CD4-positive, CD25-positive, alpha-beta regulatory T cell (primary cell): ENCODE measurements around the gene OR52N5. TPM values are rescaled to one million over a fixed set of nuclear protein-coding genes. Genes with fewer than 3 reads are reported as not detected.

Experiments used
- ATAC-seq, 2 donors: fragments of 150-1000 bp; cut with Tn5 transposase; one replicate each; pipeline ENCODE4 v1.10.0; 2021; ENCODE audit warnings: low read depth in 2 of 2, moderate number of reproducible peaks in 2 of 2, moderate library complexity in 1 of 2
- DNase-seq, 3 donors: peaks; one replicate each; pipeline versions ENCODE4 v3.0.0 to v3.0.0-alpha.2; 2012 to 2022; ENCODE audit warnings: mixed read lengths in 1 of 3
- H3K27ac ChIP-seq: one replicate; pipeline ENCODE4 v1.7.0; 2013; ENCODE audit warnings: mild to moderate bottlenecking, low read length; ENCODE audit not compliant: insufficient read depth, poor library complexity, severe bottlenecking
- H3K27me3 ChIP-seq: one replicate; pipeline ENCODE4 v1.7.0; 2013; ENCODE audit warnings: low read length; ENCODE audit not compliant: control insufficient read depth, insufficient read depth
- H3K36me3 ChIP-seq: one replicate; pipeline ENCODE4 v1.7.0; 2013; ENCODE audit warnings: mild to moderate bottlenecking, low read length, moderate library complexity; ENCODE audit not compliant: control insufficient read depth, insufficient read depth
- H3K4me1 ChIP-seq: 2 replicates; pipeline ENCODE4 v1.7.0; 2013; ENCODE audit warnings: mild to moderate bottlenecking, low read length; ENCODE audit not compliant: insufficient read depth, control insufficient read depth, poor library complexity, severe bottlenecking
- H3K4me3 ChIP-seq: one replicate; pipeline ENCODE4 v1.7.0; 2013; ENCODE audit warnings: low read depth, mild to moderate bottlenecking, low read length, moderate library complexity
- H3K9me3 ChIP-seq, 2 experiments: 1 replicate in 1 of 2; 2 replicates in 1 of 2; pipeline ENCODE4 v1.7.0; 2013; ENCODE audit warnings: low read length in 2 of 2, mild to moderate bottlenecking in 1 of 2, moderate library complexity in 1 of 2; ENCODE audit not compliant: control insufficient read depth in 2 of 2
- H3K27ac Mint-ChIP-seq, 3 donors: one replicate each; pipeline ENCODE4 v1.8.0; 2020 to 2022; ENCODE audit warnings: mild to moderate bottlenecking in 3 of 3, mixed read lengths in 3 of 3, moderate library complexity in 2 of 3
- H3K27me3 Mint-ChIP-seq: one replicate; pipeline ENCODE4 v1.8.0; 2022; ENCODE audit warnings: mild to moderate bottlenecking, mixed read lengths
- H3K36me3 Mint-ChIP-seq: one replicate; pipeline ENCODE4 v1.8.0; 2020; ENCODE audit warnings: mixed read lengths
- H3K4me1 Mint-ChIP-seq, 4 donors: one replicate each; pipeline ENCODE4 v1.8.0; 2020 to 2022; ENCODE audit warnings: mixed read lengths in 4 of 4, mild to moderate bottlenecking in 1 of 4
- H3K4me3 Mint-ChIP-seq, 4 donors: one replicate each; pipeline ENCODE4 v1.8.0; 2020 to 2022; ENCODE audit warnings: mild to moderate bottlenecking in 4 of 4, mixed read lengths in 4 of 4, moderate library complexity in 3 of 4
- H3K9me3 Mint-ChIP-seq, 7 donors: one replicate each; pipeline ENCODE4 v1.8.0; 2020 to 2022; ENCODE audit warnings: mixed read lengths in 7 of 7, mild to moderate bottlenecking in 3 of 7, moderate library complexity in 2 of 7
- polyA plus RNA-seq, 4 donors: library from polyadenylated mRNA; unstranded; fragments of 300-500 nt; fragmentation: Illumina TruSeq; gene quantifications; one replicate each; pipeline ENCODE4 v1.2.3, GENCODE V29; 2021
- total RNA-seq: library from RNA; stranded (reverse); gene quantifications from one replicate; pipeline ENCODE4 v1.2.3, GENCODE V29; 2022

OR52N5 gene
- total and polyA plus RNA-seq, 5 donors from 2014 or later, result not detected

DNA sequence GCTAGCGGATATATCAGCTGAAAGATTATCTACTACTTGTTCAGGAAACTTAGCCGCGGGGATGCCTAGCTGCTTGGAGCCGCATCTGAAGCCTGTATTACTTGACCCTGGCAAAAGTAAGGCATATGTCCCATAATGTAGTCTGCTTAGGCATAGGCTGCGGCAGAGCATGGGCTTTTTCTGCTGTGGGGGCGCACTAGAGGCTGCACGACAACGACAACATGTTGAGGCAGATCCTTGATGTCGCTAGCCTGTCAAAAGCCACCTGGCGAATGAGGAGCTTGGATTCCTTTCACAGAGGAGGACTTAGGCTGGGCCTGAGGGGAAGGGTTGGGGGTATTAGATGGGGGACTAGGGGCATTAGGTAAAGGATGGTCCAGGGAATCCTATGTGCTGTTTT, 24.4 kb upstream of the OR52N5 start:
- no peak overlapping the region for H3K4me3 Mint-ChIP-seq
- H3K27ac Mint-ChIP-seq, result no peak overlapping the region
- H3K36me3 ChIP-seq, result no peaks in the 10 kb centered on the region
- H3K27me3 ChIP-seq, result peaks cover 8% of the 10 kb centered on the region
- H3K9me3 Mint-ChIP-seq, result peaks cover 0 to 12% (median 2%) of the 10 kb centered on the region in 7 donors
- H3K27me3 Mint-ChIP-seq, result peaks cover 29% of the 10 kb centered on the region
- DNase-seq (no peak), ATAC-seq (no peak)
- H3K4me1 Mint-ChIP-seq, result peaks cover 0 to 15% (median 9%) of the 10 kb centered on the region in 4 donors
- no peak overlapping the region for H3K27ac ChIP-seq
- H3K4me3 ChIP-seq, result no peak overlapping the region
- no peaks in the 10 kb centered on the region for H3K36me3 Mint-ChIP-seq
- peaks cover 9% of the 10 kb centered on the region for H3K4me1 ChIP-seq
- H3K9me3 ChIP-seq, result no peaks in the 10 kb centered on the region

DNA sequence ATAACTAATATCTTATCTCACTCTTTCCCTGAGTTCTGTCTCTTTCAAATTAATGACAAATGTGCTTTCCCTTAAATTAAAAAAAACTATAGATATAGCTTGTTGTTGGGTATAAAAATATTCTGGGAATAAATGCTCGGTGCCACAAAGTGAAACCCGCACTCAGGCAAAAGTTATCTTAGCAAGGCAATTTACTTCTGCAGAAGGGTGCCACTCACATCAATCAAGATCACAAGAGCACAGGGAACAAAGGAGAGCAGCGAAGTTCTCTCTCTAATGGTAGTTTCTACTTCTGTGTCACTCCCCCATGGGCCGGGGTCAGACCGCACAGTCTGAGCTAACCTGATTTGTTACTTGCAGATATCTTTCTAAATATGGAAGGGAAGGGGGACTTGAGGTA, 20.8 kb upstream of the OR52N5 start:
- peaks cover 7% of the 10 kb centered on the region for H3K27me3 ChIP-seq
- ATAC-seq, result no peak
- peaks cover 17% of the 10 kb centered on the region for H3K27me3 Mint-ChIP-seq
- H3K36me3 Mint-ChIP-seq, result no peaks in the 10 kb centered on the region
- peaks cover 0 to 9% (median 4%) of the 10 kb centered on the region in 4 donors for H3K4me1 Mint-ChIP-seq
- H3K27ac Mint-ChIP-seq, result no peak overlapping the region
- H3K9me3 Mint-ChIP-seq, result peaks cover 0 to 12% (median 2%) of the 10 kb centered on the region in 7 donors
- no peak for DNase-seq
- H3K9me3 ChIP-seq, result no peaks in the 10 kb centered on the region
- no peak overlapping the region for H3K4me3 ChIP-seq
- no peaks in the 10 kb centered on the region for H3K36me3 ChIP-seq
- H3K4me3 Mint-ChIP-seq, result no peak overlapping the region
- H3K27ac ChIP-seq, result no peak overlapping the region
- peaks cover 8% of the 10 kb centered on the region for H3K4me1 ChIP-seq

DNA sequence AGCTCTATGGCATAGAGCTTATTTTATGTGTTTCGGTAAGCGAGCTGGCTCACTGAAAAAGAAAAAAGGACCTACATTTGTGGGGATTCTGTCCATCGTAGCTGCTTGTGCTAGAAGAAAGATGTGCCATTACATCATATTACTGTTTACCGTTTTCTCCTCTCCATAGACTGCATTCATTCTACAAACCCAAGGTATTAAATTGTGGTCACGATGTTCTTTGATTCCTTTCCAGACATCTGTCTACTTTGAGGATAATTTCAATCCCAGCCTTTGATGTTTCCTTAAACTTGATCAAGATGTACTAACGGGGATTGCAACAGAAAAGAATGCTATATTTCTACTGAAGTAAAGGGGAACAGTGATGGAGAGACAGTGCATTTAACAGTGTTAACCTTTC, 13.4 kb upstream of the OR52N5 start:
- Histone ChIP-seq H3K4me1 (no peaks in the 10 kb centered on the region), H3K9me3 (no peaks in the 10 kb centered on the region), H3K36me3 (no peaks in the 10 kb centered on the region), H3K27me3 (peaks cover 8% of the 10 kb centered on the region), H3K4me3 (no peak overlapping the region), H3K27ac (no peak overlapping the region)
- ATAC-seq, result no peak
- H3K27ac Mint-ChIP-seq, result no peak overlapping the region
- no peaks in the 10 kb centered on the region for H3K36me3 Mint-ChIP-seq
- H3K27me3 Mint-ChIP-seq, result peaks cover 20% of the 10 kb centered on the region
- DNase-seq, result no peak
- no peak overlapping the region for H3K4me3 Mint-ChIP-seq
- peaks cover 0 to 1% (median 0%) of the 10 kb centered on the region in 7 donors for H3K9me3 Mint-ChIP-seq
- no peaks in the 10 kb centered on the region for H3K4me1 Mint-ChIP-seq

DNA sequence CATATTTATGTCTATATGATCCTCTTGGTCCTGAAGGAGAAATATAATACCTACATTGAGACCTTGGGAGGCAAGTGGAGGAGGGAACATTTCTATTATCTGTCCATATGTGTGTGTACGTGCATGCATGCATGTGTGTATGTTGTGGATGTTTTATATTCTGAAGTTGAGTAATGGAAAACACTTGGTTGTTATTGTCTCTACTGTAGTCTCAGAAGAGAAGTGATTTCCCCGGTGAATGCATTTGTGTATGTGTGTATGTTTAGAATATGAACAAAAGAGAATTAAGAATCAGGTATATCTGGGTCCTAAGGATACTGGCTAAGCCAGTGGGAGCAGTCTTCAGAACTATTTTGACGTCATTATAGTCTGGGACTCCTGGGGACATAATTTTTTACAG, 8.0 kb upstream of the OR52N5 start, which contains the start of gene OR52N1:
OR52N1 (minus strand) TSS at position 101 of the 400 bp plus-strand sequence. CDS start 2,449 bp downstream, outside the sequence.
- no peaks in the 10 kb centered on the region for H3K27me3 ChIP-seq
- no peak within 1 kb of the TSS for H3K4me3 Mint-ChIP-seq
- H3K4me1 Mint-ChIP-seq, result no peaks in the 10 kb centered on the region
- no peak for DNase-seq
- ATAC-seq, result no peak
- no peaks in the 10 kb centered on the region for H3K36me3 ChIP-seq
- H3K4me1 ChIP-seq, result no peaks in the 10 kb centered on the region
- H3K27ac ChIP-seq, result no peak within 1 kb of the TSS
- H3K27ac Mint-ChIP-seq, result no peak within 1 kb of the TSS
- H3K9me3 ChIP-seq, result no peaks in the 10 kb centered on the region
- peaks cover 0 to 1% (median 0%) of the 10 kb centered on the region in 7 donors for H3K9me3 Mint-ChIP-seq
- H3K27me3 Mint-ChIP-seq, result peaks cover 6% of the 10 kb centered on the region
- no peaks in the 10 kb centered on the region for H3K36me3 Mint-ChIP-seq
- H3K4me3 ChIP-seq, result no peak within 1 kb of the TSS

DNA sequence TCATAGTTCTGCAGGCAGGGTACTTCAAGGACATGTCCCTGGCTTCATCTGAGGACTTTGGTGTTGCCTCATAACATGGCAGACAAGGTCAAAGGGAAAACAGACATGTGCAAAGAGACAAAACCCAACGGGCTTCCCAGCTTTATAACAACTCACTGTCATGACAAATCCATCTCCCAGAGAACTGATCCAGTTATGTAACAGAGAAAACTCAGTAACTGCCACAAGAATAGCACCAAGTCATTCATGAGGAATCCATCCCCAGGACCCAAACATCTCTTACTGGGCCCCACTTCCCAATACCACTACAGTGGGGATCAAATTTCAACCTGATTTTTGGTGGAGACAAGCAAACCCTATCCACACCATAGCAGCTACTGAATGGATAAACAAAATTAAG, 16.1 kb downstream of the OR52N5 start:
- H3K27ac ChIP-seq, result no peak overlapping the region
- no peaks in the 10 kb centered on the region for H3K36me3 ChIP-seq
- no peak overlapping the region for H3K4me3 ChIP-seq
- Mint-ChIP-seq H3K9me3 (peaks cover 0 to 3% (median 0%) of the 10 kb centered on the region in 7 donors), H3K27ac (no peak overlapping the region), H3K4me3 (no peak overlapping the region), H3K4me1 (no peaks in the 10 kb centered on the region), H3K36me3 (no peaks in the 10 kb centered on the region), H3K27me3 (peaks cover 7% of the 10 kb centered on the region)
- ATAC-seq, result no peak
- H3K27me3 ChIP-seq, result no peaks in the 10 kb centered on the region
- H3K4me1 ChIP-seq, result no peaks in the 10 kb centered on the region
- H3K9me3 ChIP-seq, result no peaks in the 10 kb centered on the region
- no peak for DNase-seq

DNA sequence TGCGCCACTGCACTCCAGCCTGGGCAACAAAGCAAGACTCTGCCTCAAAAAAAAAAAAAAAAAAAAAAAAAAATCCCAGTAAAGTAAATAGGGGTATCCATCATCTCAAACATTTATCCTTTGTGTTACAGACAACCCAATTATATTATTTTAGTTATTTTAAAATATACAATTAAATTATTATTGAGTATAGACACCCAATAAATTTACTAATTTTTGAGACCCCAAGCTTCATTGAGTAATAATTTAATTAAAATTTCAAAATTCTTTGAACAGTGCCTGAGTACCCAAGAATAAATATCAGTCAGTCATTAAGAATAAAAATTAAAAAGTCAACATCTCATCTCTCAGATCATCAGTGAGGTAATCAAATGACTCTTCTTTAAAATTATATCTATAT, 29.2 kb downstream of the OR52N5 start, which contains the start of gene OR52N4:
OR52N4 (plus strand) TSS at position 301 of the 400 bp plus-strand sequence. CDS start 498 bp downstream, outside the sequence.
- Histone ChIP-seq H3K36me3 (no peaks in the 10 kb centered on the region), H3K27me3 (no peaks in the 10 kb centered on the region), H3K9me3 (no peaks in the 10 kb centered on the region), H3K27ac (no peak within 1 kb of the TSS), H3K4me3 (no peak within 1 kb of the TSS), H3K4me1 (no peaks in the 10 kb centered on the region)
- peaks cover 10% of the 10 kb centered on the region for H3K27me3 Mint-ChIP-seq
- H3K27ac Mint-ChIP-seq, result no peak within 1 kb of the TSS
- H3K4me1 Mint-ChIP-seq, result no peaks in the 10 kb centered on the region
- H3K9me3 Mint-ChIP-seq, result no peaks in the 10 kb centered on the region
- H3K4me3 Mint-ChIP-seq, result no peak within 1 kb of the TSS
- no peak for ATAC-seq
- H3K36me3 Mint-ChIP-seq, result no peaks in the 10 kb centered on the region
- no peak for DNase-seq

DNA sequence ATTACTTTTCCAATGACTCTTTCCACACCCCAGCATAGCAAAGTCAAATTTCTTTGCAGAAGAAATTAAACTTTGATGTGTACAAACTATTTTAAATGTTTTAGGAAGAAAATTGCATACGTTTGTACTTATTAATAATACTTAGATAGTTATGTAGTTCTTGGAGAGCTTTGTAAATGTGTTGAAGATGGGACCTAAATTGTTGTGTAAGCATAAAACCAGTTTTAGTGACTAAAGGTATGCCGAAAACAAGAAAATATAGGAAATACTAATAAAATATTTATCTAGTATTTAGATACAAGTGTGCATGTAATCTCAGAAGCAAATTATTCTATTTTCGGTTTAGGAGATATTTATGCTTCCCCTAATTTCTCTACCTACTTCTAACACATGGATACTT, 33.3 kb downstream of the OR52N5 start:
- Histone ChIP-seq H3K4me1 (no peaks in the 10 kb centered on the region), H3K27me3 (no peaks in the 10 kb centered on the region), H3K9me3 (no peaks in the 10 kb centered on the region), H3K4me3 (no peak overlapping the region), H3K36me3 (no peaks in the 10 kb centered on the region), H3K27ac (no peak overlapping the region)
- no peaks in the 10 kb centered on the region for H3K4me1 Mint-ChIP-seq
- peaks cover 0 to 8% (median 0%) of the 10 kb centered on the region in 7 donors for H3K9me3 Mint-ChIP-seq
- peaks cover 8% of the 10 kb centered on the region for H3K27me3 Mint-ChIP-seq
- no peaks in the 10 kb centered on the region for H3K36me3 Mint-ChIP-seq
- ATAC-seq (no peak), DNase-seq (no peak)
- no peak overlapping the region for H3K4me3 Mint-ChIP-seq
- no peak overlapping the region for H3K27ac Mint-ChIP-seq

DNA sequence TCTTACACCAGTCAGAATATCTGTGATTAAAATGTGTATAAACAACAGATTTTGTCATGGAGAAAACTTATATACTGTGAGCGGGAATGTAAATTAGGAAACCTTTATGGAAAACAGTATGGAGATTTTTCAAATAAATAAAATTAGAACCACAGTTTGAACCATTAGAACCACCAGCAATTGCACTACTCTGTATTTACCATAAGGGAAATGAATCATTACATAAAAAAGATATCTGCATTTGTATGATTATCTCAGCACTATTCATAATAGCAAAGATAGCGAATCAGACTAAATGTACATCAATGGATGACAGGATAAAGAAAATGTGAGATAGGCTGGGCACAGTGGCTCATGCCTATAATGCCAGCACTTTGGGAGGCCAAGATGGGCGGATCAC, 36.5 kb downstream of the OR52N5 start:
- Histone ChIP-seq H3K9me3 (peaks cover 2 to 9% of the 10 kb centered on the region in 2 experiments), H3K4me3 (no peak overlapping the region), H3K4me1 (no peaks in the 10 kb centered on the region), H3K27me3 (no peaks in the 10 kb centered on the region), H3K27ac (no peak overlapping the region), H3K36me3 (no peaks in the 10 kb centered on the region)
- H3K27me3 Mint-ChIP-seq, result peaks cover 8% of the 10 kb centered on the region
- no peak overlapping the region for H3K27ac Mint-ChIP-seq
- H3K4me3 Mint-ChIP-seq, result no peak overlapping the region
- ATAC-seq (no peak), DNase-seq (no peak)
- H3K9me3 Mint-ChIP-seq, result peaks cover 0 to 23% (median 8%) of the 10 kb centered on the region in 7 donors
- H3K4me1 Mint-ChIP-seq, result no peaks in the 10 kb centered on the region
- peaks cover 4% of the 10 kb centered on the region for H3K36me3 Mint-ChIP-seq
